SK-N-SH (cell line): ENCODE results near the gene UBR3.

Experiments
- EP300 ChIP-seq, 2 experiments: IDR thresholded peaks; 2 replicates each; pipeline versions ENCODE4 v1.4.0 to v1.6.1; 2012; ENCODE audit warnings: borderline replicate concordance in 1 of 2, low read depth in 1 of 2, low read length in 1 of 2
- EZH2phosphoT487 ChIP-seq: fragments of 200-600 bp; sonication (generic); IDR thresholded peaks from 2 replicates; pipeline ENCODE4 v1.6.1; 2017; ENCODE audit warnings: low read depth, mixed run types, mild to moderate bottlenecking, antibody characterized with exemption, moderate library complexity, borderline replicate concordance
- FOXM1 ChIP-seq: IDR thresholded peaks from 2 replicates; pipeline ENCODE4 v1.4.0; 2012; ENCODE audit warnings: low read depth, mild to moderate bottlenecking
- JUND ChIP-seq: IDR thresholded peaks from 2 replicates; pipeline ENCODE4 v1.4.0; 2012
- RXRA ChIP-seq: IDR thresholded peaks from 2 replicates; pipeline ENCODE4 v1.4.0; 2012; ENCODE audit warnings: low read depth, mild to moderate bottlenecking, borderline replicate concordance
- TCF12 ChIP-seq: IDR thresholded peaks from 2 replicates; pipeline ENCODE4 v1.4.0; 2012
- YY1 ChIP-seq: IDR thresholded peaks from 2 replicates; pipeline ENCODE4 v1.4.0; 2012; ENCODE audit warnings: low read depth, mild to moderate bottlenecking
- TF ChIP-seq, protein P1 (sequence below): fragments of 200-600 bp; sonication (generic); IDR thresholded peaks from 2 replicates; pipeline ENCODE4 v1.6.1; 2017; ENCODE audit warnings: antibody characterized with exemption, mild to moderate bottlenecking, moderate library complexity

DNA sequence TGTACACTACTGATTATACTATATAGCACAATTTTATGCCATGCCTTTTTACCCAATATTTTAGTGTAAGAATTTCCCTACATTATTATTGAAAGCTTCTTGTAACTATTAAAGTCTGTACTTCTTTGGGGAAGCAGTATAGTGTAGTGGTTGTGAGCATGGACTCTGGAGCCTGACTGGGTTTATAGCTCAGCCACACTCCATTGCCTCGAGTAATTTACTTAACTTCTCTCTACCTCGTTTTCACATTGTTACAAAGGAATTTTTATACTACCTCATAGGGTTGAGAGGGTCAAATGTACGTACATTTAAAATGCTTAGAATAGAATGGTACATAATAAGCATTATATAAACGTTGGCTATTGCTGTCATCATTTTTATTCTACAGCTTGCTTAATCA is 139.2 kb downstream of the UBR3 start:
- no peak for TF ChIP-seq JUND
- TF ChIP-seq, protein P1, sequence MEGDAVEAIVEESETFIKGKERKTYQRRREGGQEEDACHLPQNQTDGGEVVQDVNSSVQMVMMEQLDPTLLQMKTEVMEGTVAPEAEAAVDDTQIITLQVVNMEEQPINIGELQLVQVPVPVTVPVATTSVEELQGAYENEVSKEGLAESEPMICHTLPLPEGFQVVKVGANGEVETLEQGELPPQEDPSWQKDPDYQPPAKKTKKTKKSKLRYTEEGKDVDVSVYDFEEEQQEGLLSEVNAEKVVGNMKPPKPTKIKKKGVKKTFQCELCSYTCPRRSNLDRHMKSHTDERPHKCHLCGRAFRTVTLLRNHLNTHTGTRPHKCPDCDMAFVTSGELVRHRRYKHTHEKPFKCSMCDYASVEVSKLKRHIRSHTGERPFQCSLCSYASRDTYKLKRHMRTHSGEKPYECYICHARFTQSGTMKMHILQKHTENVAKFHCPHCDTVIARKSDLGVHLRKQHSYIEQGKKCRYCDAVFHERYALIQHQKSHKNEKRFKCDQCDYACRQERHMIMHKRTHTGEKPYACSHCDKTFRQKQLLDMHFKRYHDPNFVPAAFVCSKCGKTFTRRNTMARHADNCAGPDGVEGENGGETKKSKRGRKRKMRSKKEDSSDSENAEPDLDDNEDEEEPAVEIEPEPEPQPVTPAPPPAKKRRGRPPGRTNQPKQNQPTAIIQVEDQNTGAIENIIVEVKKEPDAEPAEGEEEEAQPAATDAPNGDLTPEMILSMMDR = no peak
- TF ChIP-seq EP300 (IDR thresholded peaks at IDR 0.05; ENCODE audit: borderline replicate concordance in 1 of 2, low read depth in 1 of 2, low read length in 1 of 2) = no peak
- no peak for TF ChIP-seq FOXM1
- TF ChIP-seq EZH2phosphoT487 = no peak
- no peak for TF ChIP-seq YY1
- no peak for TF ChIP-seq RXRA
- no peak for TF ChIP-seq TCF12
